ENCODE data around the gene CMSS1. TPM values are rescaled to one million over a fixed set of nuclear protein-coding genes. Genes with fewer than 3 reads are reported as not detected.

Gene CMSS1
- total RNA-seq, 1 experiment from 2014 or later, result 70.6 TPM

GRCh38 chr3:99939876-99940275, 122.2 kb downstream of the CMSS1 start:
- Mint-ChIP-seq H3K27ac (no peak overlapping the region), H3K4me3 (no peak overlapping the region), H3K36me3 (no peaks in the 10 kb centered on the region), H3K27me3 (ENCODE audit: low read depth) (no peaks in the 10 kb centered on the region), H3K4me1 (peaks cover 16% of the 10 kb centered on the region), H3K9me3 (no peaks in the 10 kb centered on the region)
- no peak for DNase-seq (ENCODE audit: low spot score)
- POLR2A ChIA-PET, result no interaction called here
- no peak for ATAC-seq
- no peak for TF ChIP-seq IRF2 (CRISPR knock-in tag; IDR thresholded peaks at IDR 0.05; ENCODE audit: borderline replicate concordance, low read depth)
- TF ChIP-seq GRHL2 (CRISPR knock-in tag; IDR thresholded peaks at IDR 0.05; ENCODE audit: insufficient replicate concordance, severe bottlenecking), result no peak
- TF ChIP-seq NFE2L1 (CRISPR knock-in tag; IDR thresholded peaks at IDR 0.05), result no peak
- no peak for TF ChIP-seq RELA (CRISPR knock-in tag; IDR thresholded peaks at IDR 0.05; ENCODE audit: borderline replicate concordance)
- no peak for TF ChIP-seq RORB (CRISPR knock-in tag; IDR thresholded peaks at IDR 0.05)
- no peak for TF ChIP-seq ZNF219 (CRISPR knock-in tag; IDR thresholded peaks at IDR 0.05; ENCODE audit: borderline replicate concordance)
- no peak for TF ChIP-seq GABPB1 (CRISPR knock-in tag; IDR thresholded peaks at IDR 0.05)
- TF ChIP-seq, protein P1, sequence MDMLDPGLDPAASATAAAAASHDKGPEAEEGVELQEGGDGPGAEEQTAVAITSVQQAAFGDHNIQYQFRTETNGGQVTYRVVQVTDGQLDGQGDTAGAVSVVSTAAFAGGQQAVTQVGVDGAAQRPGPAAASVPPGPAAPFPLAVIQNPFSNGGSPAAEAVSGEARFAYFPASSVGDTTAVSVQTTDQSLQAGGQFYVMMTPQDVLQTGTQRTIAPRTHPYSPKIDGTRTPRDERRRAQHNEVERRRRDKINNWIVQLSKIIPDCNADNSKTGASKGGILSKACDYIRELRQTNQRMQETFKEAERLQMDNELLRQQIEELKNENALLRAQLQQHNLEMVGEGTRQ (CRISPR knock-in tag; IDR thresholded peaks at IDR 0.05), result no peak
- TF ChIP-seq USF1 (CRISPR knock-in tag; IDR thresholded peaks at IDR 0.05), result no peak
- TF ChIP-seq IRF1 (CRISPR knock-in tag; IDR thresholded peaks at IDR 0.05), result no peak
- no peak for TF ChIP-seq ZNF138 (CRISPR knock-in tag; conservative IDR thresholded peaks at IDR 0.05)
- no peak for TF ChIP-seq ATF6 (CRISPR knock-in tag; IDR thresholded peaks at IDR 0.05)
- TF ChIP-seq SP1 (CRISPR knock-in tag; conservative IDR thresholded peaks at IDR 0.05), result no peak
- TF ChIP-seq, protein P2, sequence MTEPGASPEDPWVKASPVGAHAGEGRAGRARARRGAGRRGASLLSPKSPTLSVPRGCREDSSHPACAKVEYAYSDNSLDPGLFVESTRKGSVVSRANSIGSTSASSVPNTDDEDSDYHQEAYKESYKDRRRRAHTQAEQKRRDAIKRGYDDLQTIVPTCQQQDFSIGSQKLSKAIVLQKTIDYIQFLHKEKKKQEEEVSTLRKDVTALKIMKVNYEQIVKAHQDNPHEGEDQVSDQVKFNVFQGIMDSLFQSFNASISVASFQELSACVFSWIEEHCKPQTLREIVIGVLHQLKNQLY (CRISPR knock-in tag; IDR thresholded peaks at IDR 0.05), result no peak
- TF ChIP-seq ZNF671 (CRISPR knock-in tag; IDR thresholded peaks at IDR 0.05), result no peak
- TF ChIP-seq, protein P3, sequence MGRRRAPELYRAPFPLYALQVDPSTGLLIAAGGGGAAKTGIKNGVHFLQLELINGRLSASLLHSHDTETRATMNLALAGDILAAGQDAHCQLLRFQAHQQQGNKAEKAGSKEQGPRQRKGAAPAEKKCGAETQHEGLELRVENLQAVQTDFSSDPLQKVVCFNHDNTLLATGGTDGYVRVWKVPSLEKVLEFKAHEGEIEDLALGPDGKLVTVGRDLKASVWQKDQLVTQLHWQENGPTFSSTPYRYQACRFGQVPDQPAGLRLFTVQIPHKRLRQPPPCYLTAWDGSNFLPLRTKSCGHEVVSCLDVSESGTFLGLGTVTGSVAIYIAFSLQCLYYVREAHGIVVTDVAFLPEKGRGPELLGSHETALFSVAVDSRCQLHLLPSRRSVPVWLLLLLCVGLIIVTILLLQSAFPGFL (CRISPR knock-in tag; IDR thresholded peaks at IDR 0.05; ENCODE audit: borderline replicate concordance), result no peak
- TF ChIP-seq CBFB (CRISPR knock-in tag; IDR thresholded peaks at IDR 0.05; ENCODE audit: low read depth), result no peak
- no peak for TF ChIP-seq NFYB (CRISPR knock-in tag; conservative IDR thresholded peaks at IDR 0.05; ENCODE audit: low read depth)
- no peak for TF ChIP-seq TEAD4 (CRISPR knock-in tag; IDR thresholded peaks at IDR 0.05)
- CTCF ChIA-PET, result no interaction called here

- no peak overlapping the region for H3K27ac Mint-ChIP-seq
- H3K36me3 Mint-ChIP-seq, result no peaks in the 10 kb centered on the region
- POLR2A ChIA-PET, result no interaction called here
- H3K4me3 Mint-ChIP-seq, result no peak overlapping the region
- no peaks in the 10 kb centered on the region for H3K27me3 Mint-ChIP-seq (ENCODE audit: low read depth)
- CTCF ChIA-PET, result no interaction called here
- ATAC-seq (no peak), DNase-seq (ENCODE audit: low spot score) (no peak)
- H3K9me3 Mint-ChIP-seq, result no peaks in the 10 kb centered on the region
- peaks cover 20% of the 10 kb centered on the region for H3K4me1 Mint-ChIP-seq
- TF ChIP-seq ZNF138 (CRISPR knock-in tag; conservative IDR thresholded peaks at IDR 0.05) (no peak), SP1 (CRISPR knock-in tag; conservative IDR thresholded peaks at IDR 0.05) (no peak), USF1 (CRISPR knock-in tag; IDR thresholded peaks at IDR 0.05) (no peak), GTF2I (CRISPR knock-in tag; conservative IDR thresholded peaks at IDR 0.05) (no peak), NR1H2 (CRISPR knock-in tag; IDR thresholded peaks at IDR 0.05) (no peak), ZNF396 (CRISPR knock-in tag; IDR thresholded peaks at IDR 0.05; ENCODE audit: borderline replicate concordance) (no peak), SMAD3 (CRISPR knock-in tag; IDR thresholded peaks at IDR 0.05; ENCODE audit: borderline replicate concordance) (no peak), FOXJ3 (CRISPR knock-in tag; IDR thresholded peaks at IDR 0.05; ENCODE audit: borderline replicate concordance) (no peak), ELF4 (CRISPR knock-in tag; IDR thresholded peaks at IDR 0.05; ENCODE audit: low read depth) (no peak), MXD4 (CRISPR knock-in tag; IDR thresholded peaks at IDR 0.05; ENCODE audit: borderline replicate concordance) (no peak), MYBL2 (CRISPR knock-in tag; IDR thresholded peaks at IDR 0.05) (no peak)
- TF ChIP-seq, protein P2 (CRISPR knock-in tag; IDR thresholded peaks at IDR 0.05), result no peak
- TF ChIP-seq, protein P4, sequence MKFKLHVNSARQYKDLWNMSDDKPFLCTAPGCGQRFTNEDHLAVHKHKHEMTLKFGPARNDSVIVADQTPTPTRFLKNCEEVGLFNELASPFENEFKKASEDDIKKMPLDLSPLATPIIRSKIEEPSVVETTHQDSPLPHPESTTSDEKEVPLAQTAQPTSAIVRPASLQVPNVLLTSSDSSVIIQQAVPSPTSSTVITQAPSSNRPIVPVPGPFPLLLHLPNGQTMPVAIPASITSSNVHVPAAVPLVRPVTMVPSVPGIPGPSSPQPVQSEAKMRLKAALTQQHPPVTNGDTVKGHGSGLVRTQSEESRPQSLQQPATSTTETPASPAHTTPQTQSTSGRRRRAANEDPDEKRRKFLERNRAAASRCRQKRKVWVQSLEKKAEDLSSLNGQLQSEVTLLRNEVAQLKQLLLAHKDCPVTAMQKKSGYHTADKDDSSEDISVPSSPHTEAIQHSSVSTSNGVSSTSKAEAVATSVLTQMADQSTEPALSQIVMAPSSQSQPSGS (CRISPR knock-in tag; IDR thresholded peaks at IDR 0.05; ENCODE audit: borderline replicate concordance, low read depth), result no peak
Observed at GRCh38 chr3:99940350-99940749, 122.7 kb downstream of the CMSS1 start.
